Dedifferentiated amniotic fluid mesenchymal stem cell (primary cell): Measurements from ENCODE around the gene SMIM32.

Experiments
- DNase-seq: peaks from one replicate; pipeline ENCODE4 v3.0.0-alpha.2; 2016; ENCODE audit errors: extremely low spot score

SMIM32 gene

DNA sequence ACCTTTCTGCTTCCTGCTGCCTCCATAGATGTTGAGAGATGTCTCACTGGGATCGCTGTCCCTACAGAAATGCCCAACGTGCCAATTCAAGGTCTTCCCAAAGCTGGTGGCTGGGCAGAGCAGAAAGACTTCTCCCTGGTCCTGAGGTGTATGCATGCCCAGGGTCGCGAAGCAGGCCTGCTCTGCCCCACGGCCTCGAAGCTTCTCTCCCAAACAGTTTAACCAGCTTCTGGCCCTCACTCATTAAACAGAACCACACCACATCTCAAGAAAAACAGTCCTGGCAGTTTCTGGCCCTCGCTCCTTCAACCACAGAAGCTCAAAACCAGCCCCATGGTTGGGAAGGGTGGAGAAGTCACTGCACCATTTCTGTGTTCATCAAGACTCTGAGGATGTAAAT is 14.7 kb upstream of the SMIM32 start:
- DNase-seq = no peak

DNA sequence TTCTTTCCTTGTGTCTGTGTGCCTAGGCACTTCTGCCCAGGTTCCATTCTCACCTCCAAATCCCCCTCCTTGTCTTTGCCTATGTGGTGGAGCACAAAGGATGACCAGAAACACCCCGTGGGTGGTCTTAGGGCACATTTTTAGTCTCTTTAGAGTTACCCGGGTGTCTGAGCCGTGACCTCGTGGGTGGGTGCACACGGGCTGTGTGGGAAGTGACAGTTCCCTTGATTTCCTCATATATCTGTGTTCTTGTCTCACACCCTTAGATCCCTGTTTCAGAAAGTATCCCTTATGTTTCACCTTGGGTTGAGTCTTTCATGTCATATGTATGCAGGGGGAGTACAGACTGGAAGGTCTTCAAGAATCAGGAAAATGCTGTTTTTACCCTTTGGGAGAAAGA is 13.4 kb upstream of the SMIM32 start:
- DNase-seq = no peak

DNA sequence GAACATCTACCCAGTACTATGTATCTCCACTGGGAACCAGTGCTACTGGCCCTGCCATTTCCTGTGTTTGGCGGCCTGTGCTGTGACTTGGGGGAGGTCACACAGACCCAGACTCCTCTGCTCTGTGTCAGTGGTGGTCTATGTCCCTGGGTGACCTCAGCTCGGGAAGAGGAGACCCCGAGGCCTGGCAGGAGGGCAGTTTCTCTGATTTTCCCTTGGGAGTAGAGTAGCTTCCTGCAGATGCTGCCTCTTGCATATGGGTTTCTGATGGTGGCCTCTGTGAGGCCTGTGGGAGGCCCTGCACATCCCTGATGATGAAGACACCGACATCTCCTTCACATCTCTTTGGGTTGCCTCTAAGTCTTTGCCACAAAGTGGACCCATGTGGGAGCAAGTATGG is 13.0 kb upstream of the SMIM32 start:
- no peak for DNase-seq

DNA sequence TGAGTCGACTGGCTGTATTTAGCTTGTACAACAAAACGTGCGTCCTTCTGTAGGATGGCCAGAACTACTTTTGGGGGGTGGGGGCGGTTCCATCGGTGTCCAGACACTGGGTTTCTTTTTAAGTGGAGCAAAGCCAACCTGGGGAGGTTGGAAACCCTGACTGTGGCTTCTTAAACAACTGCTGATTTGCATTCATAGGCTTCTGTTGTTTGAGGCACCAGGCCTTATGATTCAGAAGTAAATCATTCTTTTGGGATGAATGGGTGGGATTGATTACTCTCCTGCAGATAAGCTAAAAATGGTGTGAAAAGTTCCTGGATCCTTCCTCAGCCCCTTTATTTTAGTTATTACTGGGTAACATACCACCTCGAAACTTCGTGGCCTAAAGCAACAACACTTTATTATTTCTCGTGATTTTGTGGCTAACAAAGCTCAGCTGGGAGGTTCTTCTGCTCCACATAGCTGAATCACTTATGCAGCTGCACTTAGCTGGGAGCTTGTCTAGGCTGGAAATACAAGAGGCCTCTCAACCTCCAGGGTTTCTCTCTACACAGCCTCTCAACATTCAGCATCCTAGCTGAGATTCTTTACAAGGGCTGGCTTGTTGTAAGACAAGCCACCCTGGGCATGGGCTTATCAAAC is 12.2 kb upstream of the SMIM32 start:
- no peak for DNase-seq

DNA sequence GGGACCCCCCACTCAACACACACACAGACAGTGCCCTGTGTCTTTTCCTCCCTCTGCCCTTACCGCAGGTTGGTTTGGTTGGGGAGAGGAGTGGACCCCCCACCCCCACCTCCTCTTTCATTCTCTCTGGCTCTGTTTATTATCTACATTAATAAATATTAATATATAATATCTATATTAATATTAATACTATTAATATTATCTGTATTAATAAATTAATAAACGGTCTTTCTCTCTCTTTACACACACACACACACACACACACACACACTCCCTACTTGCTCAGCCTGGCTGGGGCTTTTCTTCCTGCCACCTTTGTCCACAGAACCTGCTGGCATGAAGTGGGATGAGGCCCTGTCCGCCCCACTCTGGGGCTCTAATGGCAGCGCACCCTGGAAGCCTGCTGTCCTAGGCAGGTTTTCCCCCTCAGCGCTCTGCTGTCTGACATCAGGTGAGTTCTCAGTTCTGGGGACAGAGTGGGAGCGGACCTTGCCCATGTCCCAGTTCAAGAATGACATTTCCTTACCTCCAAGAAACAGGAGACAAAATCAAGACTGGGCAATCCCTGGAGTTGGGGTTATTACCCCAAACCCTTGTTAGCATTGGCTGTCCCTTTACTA is 10.5 kb upstream of the SMIM32 start:
- DNase-seq = no peak

DNA sequence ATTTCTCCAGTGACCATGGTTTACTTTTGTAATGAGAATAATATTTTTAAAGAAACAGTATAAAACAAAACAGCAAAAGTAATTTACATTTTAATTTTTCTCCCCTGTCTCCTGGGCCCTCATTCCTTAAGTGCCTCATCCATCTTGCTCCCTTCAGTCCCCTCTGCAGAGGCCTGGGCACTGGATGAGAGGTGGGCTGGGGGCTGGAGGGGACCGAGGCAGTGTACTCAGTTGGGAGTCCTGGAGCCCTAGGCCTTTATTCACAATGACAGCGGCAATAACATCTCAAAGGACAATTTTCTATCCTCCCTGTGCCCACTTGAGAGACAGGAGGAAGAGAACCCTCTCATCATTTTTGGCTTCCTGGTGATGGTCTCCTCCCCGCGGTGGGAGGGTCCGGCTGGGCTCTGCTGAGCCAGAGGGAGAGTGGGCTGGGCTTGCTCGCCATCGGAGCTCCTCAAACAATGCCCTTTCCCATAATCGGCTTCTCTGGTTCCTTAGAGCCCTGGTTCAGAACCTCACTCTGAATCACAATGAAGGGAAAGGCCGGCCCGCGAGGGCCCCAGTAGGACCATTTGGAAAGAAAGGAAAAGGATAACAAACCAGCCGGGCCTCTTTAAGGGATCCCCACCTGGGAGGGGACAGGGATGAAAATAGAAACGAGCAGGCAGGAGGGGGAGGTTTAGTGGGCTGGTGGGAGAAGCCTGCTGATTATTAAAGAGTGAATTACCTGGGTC is 9.7 kb upstream of the SMIM32 start:
- no peak for DNase-seq

DNA sequence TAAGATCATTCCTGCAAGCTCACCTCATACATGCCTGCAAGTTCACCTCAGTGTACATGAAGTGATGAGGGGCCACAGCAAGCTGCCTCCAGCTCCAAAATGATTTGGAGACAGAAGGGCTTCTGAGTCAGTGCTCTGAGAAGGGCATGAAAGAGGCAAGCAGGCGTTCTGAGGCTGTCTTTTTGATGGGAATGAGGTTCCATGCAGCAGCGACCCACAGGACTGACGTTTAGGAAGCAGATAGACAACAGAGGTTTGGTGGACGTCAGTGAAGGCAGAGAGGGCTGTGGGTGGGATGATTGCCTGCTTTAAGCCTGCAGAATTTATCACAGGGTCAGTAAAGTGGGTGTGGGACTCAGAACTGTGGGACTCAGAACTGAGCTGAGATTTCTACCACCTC is 8.9 kb upstream of the SMIM32 start:
- no peak for DNase-seq

DNA sequence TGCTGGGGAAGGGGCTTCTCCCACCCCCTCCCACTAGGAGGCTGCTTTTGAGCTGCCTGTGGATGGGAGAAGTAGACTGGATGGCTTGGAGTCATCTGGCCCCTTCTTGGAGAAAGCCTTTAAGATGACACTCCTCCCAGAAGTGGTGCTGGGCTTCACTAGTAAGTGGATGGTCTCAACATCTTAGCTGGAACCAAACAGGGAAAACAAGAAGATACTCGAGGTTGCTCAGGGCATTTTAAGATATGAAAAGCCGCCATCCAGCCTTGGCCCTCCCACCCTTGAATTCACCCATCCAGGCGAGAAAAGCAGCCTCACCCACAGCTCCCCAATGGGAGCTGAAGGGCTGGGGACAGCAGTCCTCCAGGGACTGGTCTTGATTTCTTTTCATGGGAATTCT is 7.8 kb upstream of the SMIM32 start:
- DNase-seq = no peak

DNA sequence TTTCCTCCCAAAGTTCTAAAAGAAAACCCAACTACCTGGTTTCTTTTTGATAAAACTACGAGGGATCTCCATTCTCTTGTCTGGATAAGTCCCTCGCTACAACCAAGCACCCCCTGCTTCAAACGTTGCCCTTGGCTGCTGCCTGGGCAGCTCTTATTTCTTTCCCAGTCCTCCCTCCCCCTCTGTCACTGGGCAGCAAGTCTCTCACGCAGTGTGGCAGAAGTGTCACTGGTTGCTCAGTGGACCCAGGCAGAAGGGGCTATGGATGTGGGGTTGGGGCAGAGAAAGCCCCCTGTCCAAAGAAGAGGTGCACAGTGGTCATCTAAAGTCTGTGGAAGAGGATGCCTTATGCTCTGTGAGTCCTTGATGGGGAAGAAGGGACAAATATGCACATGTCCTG is 7.2 kb upstream of the SMIM32 start:
- no peak for DNase-seq

DNA sequence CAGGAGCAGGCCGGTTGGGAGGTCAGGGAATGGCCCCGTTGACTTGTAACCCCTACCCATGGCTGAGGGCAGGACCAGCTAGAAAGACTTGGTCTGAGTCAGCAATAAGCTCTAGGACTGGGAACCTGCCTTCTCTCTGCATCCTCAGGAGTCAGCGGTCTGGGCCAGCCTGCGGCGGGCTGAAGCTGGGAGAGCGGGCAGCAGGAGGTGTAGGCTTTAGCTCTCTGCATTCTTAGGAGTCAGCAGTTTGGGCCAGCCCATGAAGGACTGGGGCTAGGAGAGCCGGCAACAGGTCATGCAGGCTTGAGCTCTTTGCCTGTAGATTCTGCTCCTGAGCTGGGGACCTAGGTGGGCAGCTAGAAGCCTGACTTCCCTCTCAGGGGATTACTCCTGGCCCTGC is 6.4 kb upstream of the SMIM32 start:
- no peak for DNase-seq

DNA sequence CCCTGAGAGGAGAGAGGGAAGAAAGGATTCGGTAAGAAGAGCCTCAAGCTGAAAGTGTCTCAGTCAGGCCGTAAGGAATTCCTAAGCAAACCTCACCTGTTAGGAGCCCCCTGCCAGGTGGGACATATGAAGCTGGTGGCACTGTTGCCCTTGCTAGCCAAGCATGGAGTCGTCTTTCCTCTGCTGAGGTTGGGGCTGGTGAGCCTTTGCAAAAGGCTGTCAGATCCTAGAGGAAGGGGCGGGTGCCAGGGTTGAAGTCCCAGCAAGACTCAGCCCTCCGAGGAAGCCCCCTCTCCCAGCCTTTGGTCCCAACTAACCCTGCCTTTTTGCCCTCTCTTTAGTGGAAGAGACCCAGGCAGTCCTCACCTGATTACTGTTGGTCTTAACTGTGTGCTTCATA is 5.5 kb upstream of the SMIM32 start:
- DNase-seq = no peak

DNA sequence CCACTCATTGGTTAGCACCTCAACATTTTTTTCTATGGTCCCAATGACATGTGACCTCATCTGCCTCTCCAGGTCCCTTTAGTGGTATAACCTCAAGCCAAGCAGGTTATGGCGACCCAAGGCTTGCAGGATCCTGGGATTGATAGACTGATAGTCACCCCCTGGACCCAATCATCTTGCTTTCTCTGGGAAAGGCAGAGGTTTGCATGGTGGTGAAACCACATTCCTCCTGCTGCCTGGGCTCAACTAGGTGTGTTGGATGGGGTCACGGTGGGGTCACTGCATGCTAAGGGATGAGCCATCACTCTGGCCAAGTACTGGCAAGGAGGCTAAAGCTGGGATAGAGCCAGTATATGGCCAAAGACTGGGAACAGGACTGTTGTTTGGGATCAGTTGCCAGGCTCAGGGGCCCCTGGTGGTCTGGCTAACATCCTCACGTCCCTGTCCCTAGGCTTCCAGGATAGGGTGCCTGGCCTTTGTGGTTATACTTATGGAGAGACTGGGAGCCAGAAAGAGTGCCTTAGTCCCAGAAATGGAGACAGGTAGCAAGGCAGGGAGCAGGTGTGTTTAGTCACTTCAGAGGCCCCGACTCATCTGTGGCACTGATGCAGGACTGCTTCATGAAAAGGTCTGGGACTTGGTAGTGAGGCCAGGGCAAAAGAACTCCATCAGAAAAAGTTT is 4.6 kb upstream of the SMIM32 start:
- DNase-seq = no peak

DNA sequence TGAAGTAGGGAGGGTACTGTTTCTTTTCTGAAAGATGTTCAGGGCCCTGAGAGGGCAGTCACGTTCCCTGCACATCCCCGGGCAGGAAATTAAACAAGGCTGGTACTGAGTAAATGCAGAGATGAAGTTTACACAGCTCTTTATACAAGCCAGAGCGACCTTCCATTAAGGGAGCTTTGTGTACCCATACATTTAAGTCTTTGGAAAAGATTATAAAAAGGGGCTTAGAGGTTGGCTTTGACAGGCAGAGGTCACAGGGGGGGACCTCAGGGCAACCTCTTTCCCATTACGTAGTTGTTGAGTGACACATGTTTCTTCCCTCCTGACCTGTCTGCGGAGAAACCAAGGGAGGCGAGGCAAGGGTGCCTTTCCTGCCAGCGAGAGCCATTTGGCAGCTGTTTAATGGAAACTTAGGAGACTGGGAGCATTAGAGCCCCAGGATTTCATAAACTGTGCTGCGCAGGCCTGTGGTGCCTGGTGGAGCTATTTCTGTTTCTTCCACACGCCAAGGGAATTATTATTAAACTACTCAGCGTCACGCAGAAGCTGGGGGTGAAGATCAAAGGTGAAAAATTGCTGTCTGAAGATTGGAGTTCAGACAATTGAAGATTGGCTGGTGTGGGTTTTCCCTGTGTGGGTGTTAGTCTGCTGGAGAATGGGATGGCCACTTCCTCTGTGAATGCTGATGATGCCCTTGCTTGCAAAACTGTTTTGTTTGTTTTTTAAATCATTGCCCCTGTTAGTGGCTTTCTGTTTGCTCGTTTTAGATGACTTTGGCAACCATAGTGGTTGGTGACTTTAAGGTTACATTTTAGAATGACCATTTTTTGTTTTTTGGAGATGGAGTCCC is 3.2 kb upstream of the SMIM32 start:
- no peak for DNase-seq

DNA sequence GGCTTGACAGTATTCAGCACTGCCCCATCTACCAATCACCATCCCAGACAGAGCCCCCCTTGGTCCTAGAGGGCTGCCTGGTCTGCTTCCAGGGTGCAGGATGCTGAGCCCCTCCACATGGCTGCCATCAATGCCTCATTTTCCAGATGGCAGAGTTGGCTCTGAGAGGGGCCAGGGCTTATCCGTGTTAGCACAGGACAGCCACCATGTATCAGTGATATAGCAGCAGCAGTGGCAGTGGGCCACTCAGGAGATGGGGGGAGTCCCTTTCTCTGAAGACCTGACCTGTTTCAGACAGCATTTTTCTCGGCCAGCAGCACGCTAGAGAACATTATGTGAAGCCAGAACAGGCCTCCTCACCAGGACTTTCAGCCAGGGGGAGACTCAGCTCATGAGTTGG is 1.6 kb upstream of the SMIM32 start:
- DNase-seq = no peak

DNA sequence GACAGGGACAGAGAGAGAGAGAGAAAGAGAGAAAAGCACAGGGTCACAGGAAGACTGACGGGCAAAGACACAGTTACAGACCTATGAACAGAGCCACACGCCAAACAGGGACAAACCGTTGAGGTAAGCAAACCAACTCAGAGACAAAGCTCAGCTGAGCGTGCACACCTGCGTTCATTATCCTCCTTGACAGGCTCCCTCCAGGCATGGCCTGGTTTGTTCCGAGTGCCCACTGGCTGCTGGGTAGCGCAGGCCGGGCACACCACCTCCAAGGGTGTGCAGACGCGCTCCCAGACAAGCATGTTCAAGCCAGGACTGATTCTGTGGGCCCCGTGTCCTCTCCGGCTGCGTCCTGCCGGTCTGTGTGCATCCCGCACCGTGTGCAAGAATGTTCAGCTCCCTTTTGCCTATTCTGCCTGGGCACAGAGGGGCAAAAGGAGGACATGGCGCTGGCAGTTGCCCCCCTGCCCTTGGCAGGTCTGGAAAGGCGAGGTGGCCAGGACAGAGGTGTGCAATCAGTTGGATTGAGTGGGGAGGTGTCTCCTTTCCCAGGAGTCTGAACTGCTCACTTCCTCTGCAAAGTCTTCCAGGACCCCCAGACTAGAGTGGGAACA is 467 bp upstream of the SMIM32 start:
- DNase-seq = no peak

DNA sequence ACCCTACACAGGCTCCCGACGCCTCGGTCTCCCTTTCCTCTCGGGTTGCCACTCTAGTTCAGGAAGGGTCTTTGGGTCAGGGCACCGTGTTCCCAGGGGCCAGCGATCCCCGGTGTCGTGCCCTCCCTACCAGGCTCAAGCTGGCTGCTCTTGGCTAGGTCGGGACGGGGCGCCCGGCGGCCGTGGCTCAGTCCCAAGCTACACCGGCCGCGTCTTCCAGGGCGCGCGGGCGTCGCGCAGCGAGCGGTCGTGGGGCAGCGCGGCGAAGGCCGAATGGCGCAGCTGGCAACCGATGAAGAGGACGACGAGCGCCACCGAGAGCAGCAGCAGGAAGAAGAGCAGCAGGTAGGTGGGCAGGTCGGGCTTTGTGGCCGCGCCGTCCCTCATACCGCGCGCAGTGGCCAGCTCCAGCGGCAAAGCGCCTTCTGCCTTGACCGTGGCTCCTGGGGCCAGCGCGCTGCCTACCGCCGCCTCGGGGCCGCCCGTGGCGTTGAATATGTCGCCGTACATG is 892 bp downstream of the SMIM32 start:
- DNase-seq = no peak

DNA sequence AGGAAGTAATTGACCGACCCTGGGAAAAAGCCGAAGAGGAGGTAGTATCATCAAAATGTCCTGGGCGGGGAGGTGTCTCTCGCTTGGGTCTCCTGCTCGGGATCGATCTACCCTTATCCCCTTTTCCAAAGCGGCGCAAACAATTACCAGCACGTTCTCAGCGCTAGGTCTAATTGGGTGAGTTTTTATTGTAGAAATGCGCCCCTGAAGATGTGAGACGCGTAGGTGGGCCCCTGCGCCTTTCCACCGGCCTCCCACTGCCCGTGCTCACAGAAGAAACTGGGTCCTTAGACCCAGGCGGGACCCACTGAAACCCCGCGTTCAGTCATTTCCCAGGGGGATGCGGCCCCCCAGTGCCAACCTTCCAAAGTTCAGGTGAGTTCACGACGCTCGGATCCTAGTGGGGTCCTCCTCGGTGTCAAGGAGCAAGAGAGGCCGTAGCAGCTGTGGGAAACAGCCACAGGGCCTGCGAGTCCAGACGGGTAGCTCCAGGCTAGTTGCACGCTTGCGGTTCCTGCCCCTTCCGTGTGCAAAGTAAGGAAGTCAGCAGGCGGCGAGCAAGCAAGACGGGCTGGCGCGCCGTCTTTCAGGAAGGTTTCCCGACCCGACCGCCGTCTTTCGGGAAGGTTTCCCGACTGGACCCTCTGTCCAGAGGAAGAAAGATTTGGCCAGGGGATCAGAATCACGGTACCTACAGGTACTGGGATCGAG is 1.5 kb downstream of the SMIM32 start:
- DNase-seq = no peak

DNA sequence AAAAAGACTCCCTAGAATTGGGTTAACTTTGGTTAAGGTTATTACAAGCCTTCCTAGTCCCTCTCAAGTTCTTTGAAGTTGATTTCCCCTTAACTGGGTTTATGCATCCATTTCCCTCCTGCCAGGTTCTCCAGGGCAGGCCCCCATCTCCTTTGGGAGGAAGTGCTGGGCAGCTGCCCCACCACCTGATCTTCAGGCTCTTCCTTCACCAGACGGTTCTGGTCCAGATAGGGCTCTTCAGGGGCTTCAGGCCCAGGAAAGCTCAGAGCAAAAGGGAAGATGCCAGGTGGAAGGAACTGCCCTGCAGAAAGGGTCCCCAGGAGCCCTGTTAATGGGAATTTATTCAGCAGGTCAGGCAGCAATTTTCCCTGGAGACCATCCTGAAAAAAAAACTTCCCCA is 2.1 kb downstream of the SMIM32 start:
- DNase-seq = no peak

DNA sequence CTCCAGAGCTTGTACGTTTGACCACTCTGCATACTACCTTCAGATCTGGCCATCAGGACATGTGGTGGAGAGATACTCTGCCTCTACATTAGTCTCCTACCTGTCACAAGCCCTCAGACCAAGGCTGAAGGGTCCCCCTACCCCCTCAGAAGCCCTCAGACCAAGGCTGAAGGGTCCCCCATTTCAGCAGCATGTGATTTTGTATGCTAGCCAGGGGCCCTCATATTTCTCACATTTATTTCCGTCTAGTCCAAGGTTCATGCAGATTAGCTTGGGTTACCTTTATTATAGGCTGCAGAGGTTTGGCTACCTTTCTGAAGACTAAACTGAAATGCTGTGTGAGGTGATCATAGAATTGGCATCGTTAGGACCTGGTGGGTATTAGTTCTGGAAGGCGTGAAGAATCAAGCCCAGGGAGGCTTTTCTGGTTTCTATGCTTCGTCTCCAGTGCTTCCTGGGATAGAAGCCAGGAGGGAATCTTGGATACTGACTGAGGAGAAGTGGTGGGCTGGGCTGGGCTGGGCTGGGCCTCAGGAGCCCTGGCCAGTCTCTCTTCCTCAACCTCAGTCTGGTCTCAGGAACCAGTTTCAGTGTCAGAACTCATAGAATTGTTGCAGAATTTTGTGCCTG is 2.8 kb downstream of the SMIM32 start:
- DNase-seq = no peak

DNA sequence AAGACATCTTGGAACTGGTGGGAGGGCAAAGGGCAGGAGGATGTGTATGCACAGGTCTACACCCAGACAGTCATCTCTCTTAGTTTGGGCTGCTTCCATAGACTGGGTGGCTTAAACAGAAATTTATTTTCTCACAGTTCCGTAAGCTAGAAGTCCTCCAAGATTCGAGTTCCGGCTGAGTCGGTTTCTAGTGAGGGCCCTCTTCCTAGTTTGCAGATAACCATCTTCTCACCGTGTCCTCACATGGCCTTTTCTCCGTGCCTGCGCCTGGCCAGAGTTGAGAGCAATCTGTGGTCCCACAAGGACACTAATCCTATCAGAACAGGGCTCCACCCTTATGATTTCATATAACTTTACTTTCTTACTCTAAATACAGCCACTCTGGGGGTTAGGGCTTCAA is 4.1 kb downstream of the SMIM32 start:
- DNase-seq = no peak
